ENCODE data around the gene MYO1C. TPM values are rescaled to one million over a fixed set of nuclear protein-coding genes. Genes with fewer than 3 reads are reported as not detected.

Gene MYO1C
- total and polyA plus RNA-seq, 9 of the 15 experiments (the other 6 are each of a cell fraction or from before 2014, with no cell fraction given) = 0.46 to 32.5 (median 11.6) TPM

DNA sequence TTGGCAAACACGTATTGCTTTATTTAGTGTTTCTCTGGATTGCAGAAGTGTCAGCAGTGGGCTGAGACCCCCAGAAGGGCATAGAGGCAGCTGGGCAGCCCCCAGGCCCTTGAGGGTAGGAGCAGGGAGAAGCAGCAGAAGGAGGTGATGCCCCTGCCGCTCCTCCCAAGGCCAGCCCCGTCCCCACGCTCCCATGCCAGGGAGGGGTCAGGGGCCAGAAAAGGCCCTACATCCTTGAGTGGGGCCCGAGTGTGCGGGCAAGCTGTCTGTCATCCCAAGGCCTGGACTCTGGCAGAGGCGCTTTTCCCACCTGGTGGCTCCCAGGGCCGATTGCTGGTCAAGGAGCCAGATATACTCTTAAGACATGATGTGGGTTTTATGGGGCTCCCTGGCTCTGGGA, 28.3 kb downstream of the MYO1C start:
- no peak overlapping the region for H3K9ac ChIP-seq (ENCODE audit: insufficient read depth in 1 of 2, low read depth in 2 of 2, low read length in 2 of 2)
- FAIRE-seq (no peak), DNase-seq (ENCODE audit: extremely low read depth in 1 of 4, low spot score in 3 of 4) (no peak), ATAC-seq (no peak)
- peaks cover 8 to 26% of the 10 kb centered on the region in 2 experiments; a peak in 3 of 5 replicates for H3K4me1 ChIP-seq (replicated peaks in 1 of 2; ENCODE audit: control insufficient read depth in 2 of 2, insufficient read depth in 2 of 2, low read length in 2 of 2)
- no peak overlapping the region for H3K4me3 ChIP-seq
- no peaks in the 10 kb centered on the region for H3K27me3 ChIP-seq (ENCODE audit: control insufficient read depth in 2 of 2, insufficient read depth in 2 of 2, low read length in 2 of 2)
- no peaks in the 10 kb centered on the region for H3K9me3 ChIP-seq (replicated peaks; ENCODE audit: control insufficient read depth, insufficient read depth, low read depth, low read length)
- H4K20me1 ChIP-seq (replicated peaks; ENCODE audit: control insufficient read depth, insufficient read depth, low read length) = no peaks in the 10 kb centered on the region
- H3K9me1 ChIP-seq (ENCODE audit: control insufficient read depth, insufficient read depth, low read length) = no peaks in the 10 kb centered on the region
- peaks cover 19% of the 10 kb centered on the region; the same call in 2 of the 3 replicates for H3K36me3 ChIP-seq (ENCODE audit: control insufficient read depth, insufficient read depth, low read length)
- no peak overlapping the region for H3K4me2 ChIP-seq (ENCODE audit: insufficient read depth, low read length)
- ChIA-PET POLR2A (interaction anchor here (1.1 kb wide), 1 partner anchor 16 kb away, joined by 3 read pairs; no protein-coding TSS in a partner anchor), CTCF (ENCODE audit: low intra/inter-chr PET ratio) (no interaction called here)
- in situ Hi-C loops (cut with MboI) = no loop called here
- no peak overlapping the region for H3K27ac ChIP-seq (ENCODE audit: extremely low read depth, low read depth, low read length)
- TF ChIP-seq ZNF717 (CRISPR knock-in tag; IDR thresholded peaks at IDR 0.05) = no peak
- TF ChIP-seq ZNF354B (CRISPR knock-in tag; IDR thresholded peaks at IDR 0.05) = no peak
- no peak for TF ChIP-seq TBL1XR1 (IDR thresholded peaks at IDR 0.05; ENCODE audit: low read length in 2 of 2)
- no peak for TF ChIP-seq CBFA2T2 (conservative IDR thresholded peaks at IDR 0.05)
- no peak for TF ChIP-seq FOXA1 (IDR thresholded peaks at IDR 0.05; ENCODE audit: borderline replicate concordance)
- TF ChIP-seq ZNF707 (CRISPR knock-in tag; conservative IDR thresholded peaks at IDR 0.05) = no peak
- TF ChIP-seq, protein P1, sequence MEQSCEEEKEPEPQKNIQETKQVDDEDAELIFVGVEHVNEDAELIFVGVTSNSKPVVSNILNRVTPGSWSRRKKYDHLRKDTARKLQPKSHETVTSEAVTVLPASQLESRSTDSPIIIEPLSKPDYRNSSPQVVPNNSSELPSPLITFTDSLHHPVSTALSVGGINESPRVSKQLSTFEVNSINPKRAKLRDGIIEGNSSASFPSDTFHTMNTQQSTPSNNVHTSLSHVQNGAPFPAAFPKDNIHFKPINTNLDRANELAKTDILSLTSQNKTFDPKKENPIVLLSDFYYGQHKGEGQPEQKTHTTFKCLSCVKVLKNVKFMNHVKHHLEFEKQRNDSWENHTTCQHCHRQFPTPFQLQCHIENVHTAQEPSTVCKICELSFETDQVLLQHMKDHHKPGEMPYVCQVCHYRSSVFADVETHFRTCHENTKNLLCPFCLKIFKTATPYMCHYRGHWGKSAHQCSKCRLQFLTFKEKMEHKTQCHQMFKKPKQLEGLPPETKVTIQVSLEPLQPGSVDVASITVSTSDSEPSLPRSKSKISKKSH (CRISPR knock-in tag; IDR thresholded peaks at IDR 0.05) = no peak
- TF ChIP-seq POLR2G (IDR thresholded peaks at IDR 0.05; ENCODE audit: low read depth, low read length) = peak; percentile 34; the same call in 1 of the 2 replicates
- no peak for TF ChIP-seq ZEB2 (IDR thresholded peaks at IDR 0.05)
- no peak overlapping the region for H2AFZ ChIP-seq (ENCODE audit: low read depth, low read length)
- WGBS (ENCODE audit: insufficient coverage, low coverage, missing lambda C conversion rate) = 96% methylated on average over 4 of the region's 8 CpGs
- no TSS peak for BruUV-seq (replicated peaks)
- intact Hi-C loops (cut with micrococcal nuclease) = no loop called here
- H3K79me2 ChIP-seq (ENCODE audit: control insufficient read depth, insufficient read depth, low read length) = no peaks in the 10 kb centered on the region
